Measurements from ENCODE around the gene DRD4.
"Not testable (repeated sequence)": the region's sequence is repeated elsewhere in the genome, so short reads cannot be mapped to it uniquely, and the experiment has no call there.

DNA sequence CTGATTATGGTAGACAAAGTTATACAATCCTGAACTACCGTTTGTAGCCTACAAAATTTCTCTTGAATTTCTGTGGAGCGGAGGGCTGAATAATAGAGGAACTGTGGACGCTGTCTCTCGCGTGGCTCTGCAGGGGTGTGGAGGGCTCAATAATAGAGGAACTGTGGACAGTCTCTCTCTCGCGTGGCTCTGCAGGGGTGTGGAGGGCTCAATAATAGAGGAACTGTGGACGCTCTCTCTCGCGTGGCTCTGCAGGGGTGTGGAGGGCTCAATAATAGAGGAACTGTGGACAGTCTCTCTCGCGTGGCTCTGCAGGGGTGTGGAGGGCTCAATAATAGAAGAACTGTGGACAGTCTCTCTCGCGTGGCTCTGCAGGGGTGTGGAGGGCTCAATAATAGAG lies 16.1 kb downstream of the DRD4 start:
- TF ChIP-seq POLR2A (IDR thresholded peaks at IDR 0.05; ENCODE audit: control extremely low read depth in 1 of 2, low read depth in 2 of 2, low read length in 2 of 2); RFX5 (IDR thresholded peaks at IDR 0.05; ENCODE audit: borderline replicate concordance, low read depth, low read length); POLR2AphosphoS5 (IDR thresholded peaks at IDR 0.05; ENCODE audit: low read depth, low read length); SIN3A (conservative IDR thresholded peaks at IDR 0.05 in 1 of 2, IDR thresholded peaks at IDR 0.05 in 1 of 2; ENCODE audit: low read depth in 1 of 2, low read length in 2 of 2); CHD2 (IDR thresholded peaks at IDR 0.05; ENCODE audit: low read length); CHD1 (IDR thresholded peaks at IDR 0.05; ENCODE audit: low read depth, low read length); SP1 (IDR thresholded peaks at IDR 0.05; ENCODE audit: low read depth, low read length); GABPA (IDR thresholded peaks at IDR 0.05; ENCODE audit: borderline replicate concordance, insufficient read depth, low read length); TCF12 (IDR thresholded peaks at IDR 0.05; ENCODE audit: low read depth, low read length); CREB1 (IDR thresholded peaks at IDR 0.05); RAD21 (IDR thresholded peaks at IDR 0.05 in 1 of 2, conservative IDR thresholded peaks at IDR 0.05 in 1 of 2; ENCODE audit: low read depth in 2 of 2, low read length in 2 of 2); EGR1 (IDR thresholded peaks at IDR 0.05; ENCODE audit: borderline replicate concordance, low read depth, low read length): not testable (repeated sequence)
- TF ChIP-seq, protein P1, sequence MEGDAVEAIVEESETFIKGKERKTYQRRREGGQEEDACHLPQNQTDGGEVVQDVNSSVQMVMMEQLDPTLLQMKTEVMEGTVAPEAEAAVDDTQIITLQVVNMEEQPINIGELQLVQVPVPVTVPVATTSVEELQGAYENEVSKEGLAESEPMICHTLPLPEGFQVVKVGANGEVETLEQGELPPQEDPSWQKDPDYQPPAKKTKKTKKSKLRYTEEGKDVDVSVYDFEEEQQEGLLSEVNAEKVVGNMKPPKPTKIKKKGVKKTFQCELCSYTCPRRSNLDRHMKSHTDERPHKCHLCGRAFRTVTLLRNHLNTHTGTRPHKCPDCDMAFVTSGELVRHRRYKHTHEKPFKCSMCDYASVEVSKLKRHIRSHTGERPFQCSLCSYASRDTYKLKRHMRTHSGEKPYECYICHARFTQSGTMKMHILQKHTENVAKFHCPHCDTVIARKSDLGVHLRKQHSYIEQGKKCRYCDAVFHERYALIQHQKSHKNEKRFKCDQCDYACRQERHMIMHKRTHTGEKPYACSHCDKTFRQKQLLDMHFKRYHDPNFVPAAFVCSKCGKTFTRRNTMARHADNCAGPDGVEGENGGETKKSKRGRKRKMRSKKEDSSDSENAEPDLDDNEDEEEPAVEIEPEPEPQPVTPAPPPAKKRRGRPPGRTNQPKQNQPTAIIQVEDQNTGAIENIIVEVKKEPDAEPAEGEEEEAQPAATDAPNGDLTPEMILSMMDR (IDR thresholded peaks at IDR 0.05; ENCODE audit: control extremely low read depth in 1 of 3, insufficient read depth in 1 of 3, low read depth in 1 of 3, low read length in 3 of 3), result not testable (repeated sequence)
- TF ChIP-seq, protein P2, sequence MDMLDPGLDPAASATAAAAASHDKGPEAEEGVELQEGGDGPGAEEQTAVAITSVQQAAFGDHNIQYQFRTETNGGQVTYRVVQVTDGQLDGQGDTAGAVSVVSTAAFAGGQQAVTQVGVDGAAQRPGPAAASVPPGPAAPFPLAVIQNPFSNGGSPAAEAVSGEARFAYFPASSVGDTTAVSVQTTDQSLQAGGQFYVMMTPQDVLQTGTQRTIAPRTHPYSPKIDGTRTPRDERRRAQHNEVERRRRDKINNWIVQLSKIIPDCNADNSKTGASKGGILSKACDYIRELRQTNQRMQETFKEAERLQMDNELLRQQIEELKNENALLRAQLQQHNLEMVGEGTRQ (IDR thresholded peaks at IDR 0.05; ENCODE audit: low read length), result not testable (repeated sequence)

All from H1 (cell line).